Keratinocyte (primary cell): ENCODE data around the gene DHX35. TPM values are rescaled to one million over a fixed set of nuclear protein-coding genes. Genes with fewer than 3 reads are reported as not detected.

Experiments
- DNase-seq: peaks from one replicate; pipeline ENCODE4 v3.0.0-alpha.2; 2011; ENCODE audit warnings: low read depth, missing footprints, low spot score
- FAIRE-seq: peaks from 2 replicates; lab custom pipeline; 2011; peaks lifted over from hg19 to GRCh38; lab: Jason Lieb, UNC
- H2AFZ ChIP-seq: 2 replicates; pipeline ENCODE4 v1.6.0; 2012; ENCODE audit warnings: low read length, control low read depth, inconsistent platforms; ENCODE audit not compliant: control insufficient read depth
- H3K27ac ChIP-seq: 2 replicates; pipeline ENCODE4 v1.5.1; 2011; ENCODE audit warnings: low read length; ENCODE audit not compliant: control insufficient read depth, insufficient read depth
- H3K27me3 ChIP-seq: 3 replicates; pipeline ENCODE4 v1.6.0; 2011; ENCODE audit warnings: low read length; ENCODE audit not compliant: control insufficient read depth, insufficient read depth; ENCODE audit errors: extremely low read depth
- H3K36me3 ChIP-seq, 2 experiments: 2 replicates in 1 of 2; 3 replicates in 1 of 2; pipeline ENCODE4 v1.5.1; 2011; ENCODE audit warnings: low read length in 2 of 2, mild to moderate bottlenecking in 1 of 2; ENCODE audit not compliant: control insufficient read depth in 2 of 2, insufficient read depth in 2 of 2; ENCODE audit errors: extremely low read depth in 1 of 2
- H3K4me1 ChIP-seq: 3 replicates; pipeline ENCODE4 v1.5.1; 2011; ENCODE audit warnings: low read length; ENCODE audit not compliant: control insufficient read depth, insufficient read depth; ENCODE audit errors: extremely low read depth
- H3K4me2 ChIP-seq: 3 replicates; pipeline ENCODE4 v1.6.0; 2011; ENCODE audit warnings: low read depth, low read length; ENCODE audit not compliant: control insufficient read depth, insufficient read depth; ENCODE audit errors: extremely low read depth
- H3K4me3 ChIP-seq, 3 experiments: fragments of 200-600 bp in 1 of 3; sonication (generic) in 1 of 3; 2 replicates in 2 of 3; 3 replicates in 1 of 3; pipeline ENCODE4 v1.5.1; 2011 to 2016; ENCODE audit warnings: low read length in 3 of 3, mild to moderate bottlenecking in 3 of 3, control low read depth in 2 of 3, inconsistent platforms in 1 of 3, low read depth in 1 of 3, mixed read lengths in 1 of 3, mixed run types in 1 of 3, moderate library complexity in 1 of 3; ENCODE audit not compliant: control insufficient read depth in 2 of 3, insufficient read depth in 2 of 3; ENCODE audit errors: extremely low read depth in 1 of 3
- H3K79me2 ChIP-seq: 2 replicates; pipeline ENCODE4 v1.6.0; 2012; ENCODE audit warnings: low read length; ENCODE audit not compliant: control insufficient read depth, insufficient read depth
- H3K9ac ChIP-seq: 3 replicates; pipeline ENCODE4 v1.6.0; 2011; ENCODE audit warnings: low read length; ENCODE audit not compliant: control insufficient read depth, insufficient read depth; ENCODE audit errors: extremely low read depth
- H3K9me1 ChIP-seq: 3 replicates; pipeline ENCODE4 v1.6.0; 2011; ENCODE audit warnings: low read length; ENCODE audit not compliant: control insufficient read depth, insufficient read depth; ENCODE audit errors: extremely low read depth
- H3K9me3 ChIP-seq: 2 replicates; pipeline ENCODE4 v1.5.1; 2012; ENCODE audit warnings: low read depth, low read length; ENCODE audit not compliant: control insufficient read depth
- H4K20me1 ChIP-seq: 3 replicates; pipeline ENCODE4 v1.6.0; 2011; ENCODE audit warnings: low read length; ENCODE audit not compliant: control insufficient read depth, insufficient read depth; ENCODE audit errors: extremely low read depth
- CTCF ChIP-seq, 3 experiments: IDR thresholded peaks in 1 of 3; conservative IDR thresholded peaks in 1 of 3; optimal IDR thresholded peaks in 1 of 3; 2 replicates in 2 of 3; 3 replicates in 1 of 3; pipeline versions ENCODE3 to v1.5.1; 2011; ENCODE audit warnings: low read length in 3 of 3, mild to moderate bottlenecking in 3 of 3, moderate library complexity in 2 of 3, control low read depth in 1 of 3, inconsistent platforms in 1 of 3; ENCODE audit not compliant: insufficient read depth in 2 of 3; ENCODE audit errors: extremely low read depth in 1 of 3
- EZH2 ChIP-seq: IDR thresholded peaks from one replicate; pipeline ENCODE4 v1.6.1; 2012; ENCODE audit warnings: inconsistent platforms, mild to moderate bottlenecking, low read length, moderate library complexity
- dilution Hi-C: fragments of 300-500 bp; cut with MboI; formaldehyde crosslinking; loops from one replicate; pipeline ENCODE4 v1.7.0; 2020; ENCODE audit warnings: low sequenced_read_pairs; ENCODE audit not compliant: extremely low pct_ligation_motif_present
- polyA plus RNA-seq, 5 experiments: library from polyadenylated mRNA; depleted of rRNA in 3 of 5; stranded (reverse) in 3 of 5; stranded (forward) in 1 of 5; unstranded in 1 of 5; fragments of >200 nt; gene quantifications; 1 replicate in 1 of 5; 2 replicates in 3 of 5; 3 replicates in 1 of 5; pipeline versions ENCODE4 v1.2.1 to v1.2.3, GENCODE V29; 2011 to 2012; ENCODE audit warnings: missing spikeins in 2 of 5, low read depth in 1 of 5, low replicate concordance in 1 of 5

Gene DHX35
- polyA plus RNA-seq, 1 donor (not counting 4 experiments of a cell fraction or from before 2014, with no cell fraction given): 9.8 TPM

- TF ChIP-seq CTCF (optimal IDR thresholded peaks at IDR 0.05 in 1 of 3, IDR thresholded peaks at IDR 0.05 in 1 of 3, conservative IDR thresholded peaks at IDR 0.05 in 1 of 3; ENCODE audit: extremely low read depth in 1 of 3, insufficient read depth in 2 of 3, low read length in 3 of 3) (no peak), EZH2 (no peak)
Observed at GRCh38 chr20:38975539-38976120, 13.5 kb downstream of the DHX35 start.

GRCh38 chr20:38979434-38979833, 17.3 kb downstream of the DHX35 start:
- H3K4me2 ChIP-seq: no peak overlapping the region
- no peak overlapping the region for H3K27ac ChIP-seq
- no peak overlapping the region for H3K4me3 ChIP-seq
- H4K20me1 ChIP-seq: no peaks in the 10 kb centered on the region
- H3K9me3 ChIP-seq: no peaks in the 10 kb centered on the region
- H3K36me3 ChIP-seq: peaks cover 0 to 2% of the 10 kb centered on the region in 2 experiments
- H2AFZ ChIP-seq: no peak overlapping the region
- no peak for TF ChIP-seq CTCF (optimal IDR thresholded peaks at IDR 0.05 in 1 of 3, IDR thresholded peaks at IDR 0.05 in 1 of 3, conservative IDR thresholded peaks at IDR 0.05 in 1 of 3; ENCODE audit: extremely low read depth in 1 of 3, insufficient read depth in 2 of 3, low read length in 3 of 3)
- TF ChIP-seq EZH2: no peak
- H3K79me2 ChIP-seq: peaks cover 25% of the 10 kb centered on the region
- DNase-seq (no peak), FAIRE-seq (no peak)
- no peaks in the 10 kb centered on the region for H3K27me3 ChIP-seq
- no peaks in the 10 kb centered on the region for H3K9me1 ChIP-seq
- no peak overlapping the region for H3K9ac ChIP-seq
- H3K4me1 ChIP-seq: peaks cover 4% of the 10 kb centered on the region
- dilution Hi-C loops: no loop called here

More at GRCh38 chr20:38975539-38976120, 13.5 kb downstream of the DHX35 start:
- Histone ChIP-seq H3K9ac (no peak overlapping the region), H3K9me3 (no peaks in the 10 kb centered on the region), H3K9me1 (no peaks in the 10 kb centered on the region), H3K27ac (no peak overlapping the region), H3K4me1 (peaks cover 36% of the 10 kb centered on the region), H3K4me3 (no peak overlapping the region), H3K27me3 (no peaks in the 10 kb centered on the region), H3K36me3 (peaks cover 0 to 5% of the 10 kb centered on the region in 2 experiments), H2AFZ (no peak overlapping the region), H4K20me1 (no peaks in the 10 kb centered on the region), H3K79me2 (peaks cover 24% of the 10 kb centered on the region), H3K4me2 (no peak overlapping the region)
- no peak for FAIRE-seq
- dilution Hi-C loops: no loop called here
- no peak for DNase-seq
